Osteocyte (in vitro differentiated cells): Measurements from ENCODE around the gene WBP2NL. TPM values are rescaled to one million over a fixed set of nuclear protein-coding genes. Genes with fewer than 3 reads are reported as not detected.
A peak's percentile ranks its signal among the peaks of the same experiment; 100 is the strongest.
"Not testable (repeated sequence)": the region's sequence is repeated elsewhere in the genome, so short reads cannot be mapped to it uniquely, and the experiment has no call there.

Experiments used
- DNase-seq: peaks from one replicate; pipeline ENCODE4 v3.0.0; 2021; ENCODE audit warnings: mixed read lengths; ENCODE audit not compliant: unreplicated experiment; ENCODE audit errors: extremely low spot score
- H3K27ac Mint-ChIP-seq: one replicate; pipeline ENCODE4 v1.8.0; 2021; ENCODE audit warnings: mild to moderate bottlenecking, mixed read lengths; ENCODE audit not compliant: unreplicated experiment
- H3K27me3 Mint-ChIP-seq: one replicate; pipeline ENCODE4 v1.8.0; 2021; ENCODE audit warnings: mixed read lengths; ENCODE audit not compliant: unreplicated experiment
- H3K36me3 Mint-ChIP-seq: one replicate; pipeline ENCODE4 v1.8.0; 2021; ENCODE audit warnings: mixed read lengths; ENCODE audit not compliant: unreplicated experiment
- H3K4me1 Mint-ChIP-seq: one replicate; pipeline ENCODE4 v1.8.0; 2021; ENCODE audit warnings: mixed read lengths; ENCODE audit not compliant: unreplicated experiment
- H3K4me3 Mint-ChIP-seq: one replicate; pipeline ENCODE4 v1.8.0; 2021; ENCODE audit warnings: mild to moderate bottlenecking, moderate library complexity, mixed read lengths; ENCODE audit not compliant: unreplicated experiment
- H3K9me3 Mint-ChIP-seq: one replicate; pipeline ENCODE4 v1.8.0; 2021; ENCODE audit warnings: mixed read lengths; ENCODE audit not compliant: unreplicated experiment
- total RNA-seq: library from RNA; stranded (reverse); gene quantifications from 2 replicates; pipeline ENCODE4 v1.2.1, GENCODE V29; 2021
- TF ChIP-seq, protein P1 (sequence below): fragments of 200-600 bp; sonication (generic); IDR thresholded peaks from 2 replicates; pipeline ENCODE4 v1.5.0; 2021; ENCODE audit warnings: antibody characterized with exemption, mild to moderate bottlenecking, moderate library complexity

WBP2NL gene
- total RNA-seq, 1 donor from 2014 or later = not detected

- DNase-seq = no peak
- Mint-ChIP-seq H3K9me3 (no peaks in the 10 kb centered on the region), H3K4me3 (no peak overlapping the region), H3K27ac (no peak overlapping the region), H3K27me3 (no peaks in the 10 kb centered on the region), H3K4me1 (peaks cover 19% of the 10 kb centered on the region), H3K36me3 (peaks cover 5% of the 10 kb centered on the region)
- TF ChIP-seq, protein P1, sequence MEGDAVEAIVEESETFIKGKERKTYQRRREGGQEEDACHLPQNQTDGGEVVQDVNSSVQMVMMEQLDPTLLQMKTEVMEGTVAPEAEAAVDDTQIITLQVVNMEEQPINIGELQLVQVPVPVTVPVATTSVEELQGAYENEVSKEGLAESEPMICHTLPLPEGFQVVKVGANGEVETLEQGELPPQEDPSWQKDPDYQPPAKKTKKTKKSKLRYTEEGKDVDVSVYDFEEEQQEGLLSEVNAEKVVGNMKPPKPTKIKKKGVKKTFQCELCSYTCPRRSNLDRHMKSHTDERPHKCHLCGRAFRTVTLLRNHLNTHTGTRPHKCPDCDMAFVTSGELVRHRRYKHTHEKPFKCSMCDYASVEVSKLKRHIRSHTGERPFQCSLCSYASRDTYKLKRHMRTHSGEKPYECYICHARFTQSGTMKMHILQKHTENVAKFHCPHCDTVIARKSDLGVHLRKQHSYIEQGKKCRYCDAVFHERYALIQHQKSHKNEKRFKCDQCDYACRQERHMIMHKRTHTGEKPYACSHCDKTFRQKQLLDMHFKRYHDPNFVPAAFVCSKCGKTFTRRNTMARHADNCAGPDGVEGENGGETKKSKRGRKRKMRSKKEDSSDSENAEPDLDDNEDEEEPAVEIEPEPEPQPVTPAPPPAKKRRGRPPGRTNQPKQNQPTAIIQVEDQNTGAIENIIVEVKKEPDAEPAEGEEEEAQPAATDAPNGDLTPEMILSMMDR = no peak
Measured at GRCh38 chr22:42067671-42068251, 69.2 kb downstream of the WBP2NL start.

DNA sequence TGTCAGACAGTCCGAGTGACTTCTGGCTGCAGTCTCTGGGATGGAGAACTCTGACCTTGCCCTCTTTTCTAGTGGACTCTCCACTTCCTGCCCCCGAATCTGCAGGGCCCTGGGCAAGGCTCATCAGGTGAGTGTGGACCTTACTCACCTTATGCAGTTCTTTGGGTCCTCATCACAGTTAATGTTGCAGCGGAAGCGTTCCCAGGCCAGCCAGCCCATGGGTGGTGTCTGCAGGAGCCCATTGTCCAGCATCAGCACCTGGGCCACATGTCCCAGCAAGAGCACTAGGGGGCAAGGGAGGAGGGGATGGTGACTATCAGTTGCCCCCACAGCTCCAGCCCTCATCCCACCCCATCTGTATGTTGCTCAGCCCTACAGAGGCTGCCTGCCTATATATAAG lies 69.7 kb downstream of the WBP2NL start:
- Mint-ChIP-seq H3K27me3 (no peaks in the 10 kb centered on the region), H3K27ac (no peak overlapping the region), H3K9me3 (no peaks in the 10 kb centered on the region), H3K36me3 (peaks cover 5% of the 10 kb centered on the region), H3K4me3 (no peak overlapping the region), H3K4me1 (peaks cover 19% of the 10 kb centered on the region)
- DNase-seq = no peak
- TF ChIP-seq, protein P1 = no peak

- peaks cover 5% of the 10 kb centered on the region for H3K36me3 Mint-ChIP-seq
- H3K9me3 Mint-ChIP-seq = no peaks in the 10 kb centered on the region
- no peaks in the 10 kb centered on the region for H3K27me3 Mint-ChIP-seq
- H3K4me1 Mint-ChIP-seq = peaks cover 19% of the 10 kb centered on the region
- TF ChIP-seq, protein P1 = no peak
- H3K27ac Mint-ChIP-seq = peak overlapping the region; percentile 95
- peak overlapping the region; percentile 83 for H3K4me3 Mint-ChIP-seq
- no peak for DNase-seq
Measured at GRCh38 chr22:42069801-42070516, 71.4 kb downstream of the WBP2NL start.

- Mint-ChIP-seq H3K27me3 (no peaks in the 10 kb centered on the region), H3K4me3 (peak within 1 kb of the TSS; percentile 83), H3K36me3 (peaks cover 3% of the 10 kb centered on the region), H3K4me1 (peaks cover 19% of the 10 kb centered on the region), H3K9me3 (no peaks in the 10 kb centered on the region), H3K27ac (peak within 1 kb of the TSS; percentile 95)
- DNase-seq = peak; percentile 97
- TF ChIP-seq, protein P1 = no peak
Measured at GRCh38 chr22:42070517-42071422, 72.2 kb downstream of the WBP2NL start, which contains the start of gene NAGA. TSS of gene NAGA (minus strand) at chr22:42070812. CDS start at chr22:42070297, 515 bp downstream.

DNA sequence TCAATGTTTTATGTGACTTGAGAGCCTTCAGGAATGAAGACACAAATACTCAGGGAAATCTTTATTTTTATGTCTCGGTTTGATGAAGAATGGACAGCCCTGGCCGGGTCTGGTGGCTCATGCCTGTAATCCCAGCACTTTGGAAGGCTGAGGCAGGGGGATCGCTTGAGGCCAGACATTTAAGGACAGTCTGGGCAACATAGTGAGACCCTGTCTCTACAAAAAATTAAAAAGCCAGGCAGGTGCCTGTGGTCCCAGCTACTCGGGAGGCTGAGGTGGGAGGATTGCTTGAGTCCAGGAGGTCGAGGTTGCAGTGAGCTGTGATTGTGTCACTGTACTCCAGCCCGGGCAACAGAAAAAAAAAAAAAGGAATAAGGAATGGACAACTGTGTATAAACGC lies 72.9 kb downstream of the WBP2NL start:
- Mint-ChIP-seq H3K27ac (peak overlapping the region; percentile 95), H3K4me3 (peak overlapping the region; percentile 83), H3K4me1 (peaks cover 19% of the 10 kb centered on the region)
- DNase-seq, H3K36me3 Mint-ChIP-seq, H3K9me3 Mint-ChIP-seq, H3K27me3 Mint-ChIP-seq: not testable (repeated sequence)
